ENCODE results near the gene PTPMT1.

DNA sequence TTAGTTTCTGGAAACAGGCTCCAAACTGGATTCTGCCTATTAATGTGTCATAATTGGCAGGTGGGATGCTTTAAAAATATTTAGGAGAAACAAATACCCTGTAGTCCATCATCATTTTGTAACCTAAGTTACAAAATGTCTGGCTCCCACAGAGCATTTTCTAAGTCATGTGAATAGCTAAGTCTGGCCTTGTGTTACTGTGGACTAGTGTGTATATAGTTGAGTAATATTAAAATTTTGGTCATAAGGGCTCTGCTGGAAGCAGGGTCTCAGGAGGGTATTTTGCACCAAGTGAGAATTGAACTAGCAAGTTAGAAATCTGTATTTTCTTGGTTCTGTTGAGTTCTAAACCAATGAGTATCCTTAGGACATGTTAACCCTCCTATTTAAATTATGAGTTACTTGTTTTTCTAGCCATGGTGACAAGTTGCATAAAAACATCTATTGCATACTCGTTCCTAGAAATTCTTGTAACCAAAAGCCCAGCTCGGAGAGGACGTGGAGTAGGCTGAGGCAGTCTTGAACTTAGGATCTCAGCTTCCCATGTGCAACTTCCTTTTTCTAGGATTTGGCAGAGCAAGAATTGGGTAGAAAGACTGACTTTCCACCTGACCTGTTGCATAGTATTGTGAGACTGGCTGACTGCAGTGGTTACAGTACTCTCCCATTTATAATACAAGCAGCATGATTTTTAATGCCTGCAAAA is 5.4 kb downstream of the PTPMT1 start:
- no peak for TF ChIP-seq CTCF (IDR thresholded peaks at IDR 0.05; ENCODE audit: insufficient read depth, low read length, poor library complexity, severe bottlenecking)
- no peak for TF ChIP-seq EZH2phosphoT487 (conservative IDR thresholded peaks at IDR 0.05; ENCODE audit: low read length)
